Ascending aorta (tissue), 2 donors: ENCODE data around the gene DAGLA. TPM values are rescaled to one million over a fixed set of nuclear protein-coding genes. Genes with fewer than 3 reads are reported as not detected.

Experiments
- DNase-seq, 2 donors: peaks; one replicate each; pipeline ENCODE4 v3.0.0-alpha.2; 2019; ENCODE audit warnings: low spot score in 2 of 2
- H3K27ac ChIP-seq, 2 donors: fragments of 200-600 bp; sonication (generic); one replicate each; pipeline ENCODE4 v1.5.1; 2016 to 2017; ENCODE audit warnings: mild to moderate bottlenecking in 1 of 2
- H3K27me3 ChIP-seq: fragments of 200-600 bp; sonication (generic); one replicate; pipeline ENCODE4 v1.5.1; 2017
- H3K36me3 ChIP-seq, 2 donors: fragments of 200-600 bp; sonication (generic); one replicate each; pipeline ENCODE4 v1.5.1; 2016
- H3K4me1 ChIP-seq, 2 donors: fragments of 200-600 bp; sonication (generic); one replicate each; pipeline ENCODE4 v1.5.1; 2016 to 2017; ENCODE audit warnings: mild to moderate bottlenecking in 1 of 2
- H3K4me3 ChIP-seq, 2 donors: fragments of 200-600 bp; sonication (generic); one replicate each; pipeline ENCODE4 v1.5.1; 2016 to 2017; ENCODE audit warnings: mild to moderate bottlenecking in 1 of 2
- H3K9me3 ChIP-seq, 2 donors: fragments of 200-600 bp; sonication (generic); one replicate each; pipeline ENCODE4 v1.5.1; 2016
- CTCF ChIP-seq, 3 experiments: fragments of 200-600 bp in 2 of 3; fragments of 450-650 bp in 1 of 3; sonication (generic) in 2 of 3; IDR thresholded peaks; one replicate each; pipeline ENCODE4 v1.5.1; 2016 to 2019; ENCODE audit warnings: antibody characterized with exemption in 3 of 3, mild to moderate bottlenecking in 1 of 3, moderate library complexity in 1 of 3
- intact Hi-C: fragments of 100-400 bp; cut with DNase I; formaldehyde crosslinking; loops from one replicate; pipeline ENCODE4 v1.15.1; 2023
- total RNA-seq: library from RNA; depleted of rRNA; stranded (reverse); fragments of >200 nt; gene quantifications from one replicate; pipeline ENCODE4 v1.1.0, GENCODE V29; 2016

Gene DAGLA
- total RNA-seq, 1 donor from 2014 or later, result 5.3 TPM

- Histone ChIP-seq H3K4me1 (peaks cover 0 to 5% of the 10 kb centered on the region in 2 donors), H3K4me3 (no peak overlapping the region), H3K9me3 (no peaks in the 10 kb centered on the region), H3K36me3 (no peaks in the 10 kb centered on the region), H3K27ac (peak overlapping the region in 1 of 2 donors; percentile 74), H3K27me3 (no peaks in the 10 kb centered on the region)
- intact Hi-C loops, result no loop called here
- no peak for TF ChIP-seq CTCF (IDR thresholded peaks at IDR 0.05)
- no peak for DNase-seq
Observed at GRCh38 chr11:61694602-61694939, 14.4 kb downstream of the DAGLA start.

- Histone ChIP-seq H3K27ac (peak overlapping the region; percentile 61 to 74), H3K9me3 (no peaks in the 10 kb centered on the region), H3K36me3 (no peaks in the 10 kb centered on the region), H3K27me3 (no peaks in the 10 kb centered on the region), H3K4me3 (peak overlapping the region in 1 of 2 donors; percentile 32), H3K4me1 (peaks cover 0 to 5% of the 10 kb centered on the region in 2 donors)
- intact Hi-C loops, result no loop called here
- no peak for TF ChIP-seq CTCF (IDR thresholded peaks at IDR 0.05)
- no peak for DNase-seq
Observed at GRCh38 chr11:61694946-61695706, 14.9 kb downstream of the DAGLA start.

GRCh38 chr11:61695917-61696316 lies 15.7 kb downstream of the DAGLA start:
- Histone ChIP-seq H3K36me3 (no peaks in the 10 kb centered on the region), H3K9me3 (no peaks in the 10 kb centered on the region), H3K4me1 (peaks cover 0 to 5% of the 10 kb centered on the region in 2 donors), H3K4me3 (peak overlapping the region; percentile 6 to 32), H3K27me3 (no peaks in the 10 kb centered on the region), H3K27ac (peak overlapping the region; percentile 61 to 74)
- peak; percentile 65 to 91 for DNase-seq
- intact Hi-C loops, result no loop called here
- no peak for TF ChIP-seq CTCF (IDR thresholded peaks at IDR 0.05)

DNA sequence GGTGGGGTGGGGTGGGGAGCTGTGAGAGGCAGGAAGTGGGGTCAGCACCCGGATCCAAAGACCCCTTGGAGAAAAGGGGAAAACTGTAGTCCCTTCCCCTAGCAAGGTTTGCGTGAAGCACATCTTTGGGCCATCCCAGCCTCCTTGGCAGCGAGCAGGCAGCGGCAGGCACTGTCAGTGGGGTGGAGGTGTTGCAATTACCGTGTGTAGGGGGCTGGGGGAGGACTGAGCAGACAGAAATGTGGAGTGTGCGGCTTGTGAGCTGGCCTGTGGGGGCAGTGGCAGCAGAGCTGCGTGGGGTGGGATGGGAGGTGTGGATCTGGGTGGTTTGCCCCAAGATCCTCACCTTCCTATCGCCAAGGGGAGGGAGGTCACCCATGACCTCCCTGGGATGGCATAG lies 16.4 kb downstream of the DAGLA start:
- peak overlapping the region in 1 of 2 donors; percentile 32 for H3K4me3 ChIP-seq

DNA sequence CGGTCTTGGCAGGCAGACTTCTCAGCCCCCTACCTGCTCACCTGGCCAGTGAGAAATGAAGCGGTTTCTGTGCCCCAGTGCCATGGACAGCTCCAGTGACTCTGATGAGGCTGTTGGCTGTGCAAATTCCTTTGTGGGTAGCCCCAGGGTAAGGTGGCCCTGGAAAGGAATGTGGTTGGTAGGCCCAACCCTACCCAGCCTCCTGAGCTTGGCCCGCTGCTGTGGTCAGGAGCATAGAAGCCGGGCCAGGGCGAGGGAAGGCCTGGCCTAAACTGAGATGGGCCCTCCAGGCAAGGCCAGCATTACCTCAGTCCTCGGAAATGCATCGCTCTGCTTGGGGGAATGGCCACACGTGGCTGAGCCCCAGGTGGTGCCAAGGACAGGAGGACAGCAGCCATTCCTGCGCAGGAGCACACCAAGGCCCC lies 16.9 kb downstream of the DAGLA start:
- Histone ChIP-seq H3K9me3 (no peaks in the 10 kb centered on the region), H3K4me3 (no peak overlapping the region), H3K27me3 (no peaks in the 10 kb centered on the region), H3K27ac (peak overlapping the region in 1 of 2 donors; percentile 24), H3K4me1 (peaks cover 0 to 5% of the 10 kb centered on the region in 2 donors), H3K36me3 (no peaks in the 10 kb centered on the region)
- no peak for DNase-seq
- intact Hi-C loops, result no loop called here
- no peak for TF ChIP-seq CTCF (IDR thresholded peaks at IDR 0.05)

More for the DNA sequence above, 16.4 kb downstream of the DAGLA start:
- DNase-seq, result no peak
- H3K27me3 ChIP-seq, result no peaks in the 10 kb centered on the region
- intact Hi-C loops, result no loop called here
- H3K27ac ChIP-seq, result peak overlapping the region in 1 of 2 donors; percentile 24
- no peaks in the 10 kb centered on the region for H3K9me3 ChIP-seq
- H3K4me1 ChIP-seq, result peaks cover 0 to 5% of the 10 kb centered on the region in 2 donors
- TF ChIP-seq CTCF (IDR thresholded peaks at IDR 0.05), result no peak
- H3K36me3 ChIP-seq, result no peaks in the 10 kb centered on the region
